Testis (tissue), 3 donors: ENCODE data around the gene COX19. TPM values are rescaled to one million over a fixed set of nuclear protein-coding genes. Genes with fewer than 3 reads are reported as not detected.

Experiments used
- DNase-seq: peaks from one replicate; pipeline ENCODE4 v3.0.0-alpha.2; 2019
- H3K27ac ChIP-seq, 2 donors: fragments of 200-600 bp; sonication (generic); one replicate each; pipeline ENCODE4 v1.5.1; 2019
- H3K27me3 ChIP-seq: fragments of 200-600 bp; sonication (generic); one replicate; pipeline ENCODE4 v1.5.1; 2019
- H3K36me3 ChIP-seq: fragments of 200-600 bp; sonication (generic); one replicate; pipeline ENCODE4 v1.5.1; 2017; ENCODE audit warnings: low read depth; ENCODE audit errors: missing control alignments
- H3K4me1 ChIP-seq: fragments of 200-600 bp; sonication (generic); one replicate; pipeline ENCODE4 v1.5.1; 2019
- H3K4me3 ChIP-seq, 2 donors: fragments of 200-600 bp; sonication (generic); one replicate each; pipeline ENCODE4 v1.5.1; 2017 to 2019
- H3K9me3 ChIP-seq: fragments of 200-600 bp; sonication (generic); one replicate; pipeline ENCODE4 v1.5.1; 2017
- POLR2A ChIP-seq: fragments of 450-650 bp; IDR thresholded peaks from one replicate; pipeline ENCODE4 v1.6.1; 2017; ENCODE audit warnings: antibody characterized with exemption, mild to moderate bottlenecking, moderate library complexity
- WGBS, 2 donors: methylation state at CpG; one replicate each; pipeline ENCODE4 v1.1.5; 2018; 5-methylcytosine and 5-hydroxymethylcytosine counted together
- intact Hi-C: fragments of 100-400 bp; cut with DNase I; formaldehyde crosslinking; loops from one replicate; pipeline ENCODE4 v1.15.1; 2023; ENCODE audit warnings: low total_unique reads
- polyA plus RNA-seq: library from polyadenylated mRNA; stranded (reverse); fragments of 350-450 nt; fragmentation: Illumina TruSeq; extraction: RNeasy Lipid Tissue Mini Kit (QIAGEN cat#74804); gene quantifications from one replicate; pipeline ENCODE4 v1.2.3, GENCODE V29; 2014; ENCODE audit warnings: low read depth, low replicate concordance; ENCODE audit not compliant: insufficient read depth
- total RNA-seq, 2 donors: library from RNA; depleted of rRNA; stranded (reverse); fragments of >200 nt; gene quantifications; one replicate each; pipeline ENCODE4 v1.2.3, GENCODE V29; 2016
- TF ChIP-seq, protein P1 (sequence below), 3 experiments: fragments of 450-650 bp in 2 of 3; fragments of 200-600 bp in 1 of 3; sonication (generic) in 1 of 3; IDR thresholded peaks; one replicate each; pipeline ENCODE4 v1.5.1; 2016 to 2019; ENCODE audit warnings: antibody characterized with exemption in 3 of 3, mild to moderate bottlenecking in 2 of 3, moderate library complexity in 1 of 3

COX19 gene
- total and polyA plus RNA-seq, 3 donors from 2014 or later: 8.8 to 23.5 (median 21.6) TPM

DNA sequence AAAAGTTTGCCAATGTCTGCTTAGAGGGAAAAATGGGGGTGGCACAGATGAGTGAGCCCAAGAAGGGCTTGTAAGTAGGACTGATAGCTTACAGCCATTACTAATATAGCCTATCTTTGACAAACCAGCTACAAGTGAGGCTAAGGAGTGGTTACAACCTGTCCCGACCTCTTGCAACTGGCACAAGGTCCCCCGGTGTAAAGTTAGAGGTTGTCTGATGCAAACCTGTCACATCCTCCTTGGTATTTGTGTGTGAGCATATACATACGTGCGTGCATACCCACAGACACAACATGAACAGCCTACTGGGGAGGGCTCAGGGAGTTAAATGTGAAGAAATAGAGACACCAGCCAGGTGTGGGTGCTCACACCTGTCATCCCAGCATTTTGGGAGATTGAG is 35.5 kb downstream of the COX19 start:
- Histone ChIP-seq H3K9me3 (no peaks in the 10 kb centered on the region), H3K27ac (no peak overlapping the region), H3K36me3 (no peaks in the 10 kb centered on the region), H3K4me3 (no peak overlapping the region), H3K27me3 (no peaks in the 10 kb centered on the region), H3K4me1 (no peaks in the 10 kb centered on the region)
- intact Hi-C loops: no loop called here
- 91 to 94% methylated on average over 4 of the region's 4 CpGs for WGBS, 2 donors
- TF ChIP-seq POLR2A: no peak
- TF ChIP-seq, protein P1, sequence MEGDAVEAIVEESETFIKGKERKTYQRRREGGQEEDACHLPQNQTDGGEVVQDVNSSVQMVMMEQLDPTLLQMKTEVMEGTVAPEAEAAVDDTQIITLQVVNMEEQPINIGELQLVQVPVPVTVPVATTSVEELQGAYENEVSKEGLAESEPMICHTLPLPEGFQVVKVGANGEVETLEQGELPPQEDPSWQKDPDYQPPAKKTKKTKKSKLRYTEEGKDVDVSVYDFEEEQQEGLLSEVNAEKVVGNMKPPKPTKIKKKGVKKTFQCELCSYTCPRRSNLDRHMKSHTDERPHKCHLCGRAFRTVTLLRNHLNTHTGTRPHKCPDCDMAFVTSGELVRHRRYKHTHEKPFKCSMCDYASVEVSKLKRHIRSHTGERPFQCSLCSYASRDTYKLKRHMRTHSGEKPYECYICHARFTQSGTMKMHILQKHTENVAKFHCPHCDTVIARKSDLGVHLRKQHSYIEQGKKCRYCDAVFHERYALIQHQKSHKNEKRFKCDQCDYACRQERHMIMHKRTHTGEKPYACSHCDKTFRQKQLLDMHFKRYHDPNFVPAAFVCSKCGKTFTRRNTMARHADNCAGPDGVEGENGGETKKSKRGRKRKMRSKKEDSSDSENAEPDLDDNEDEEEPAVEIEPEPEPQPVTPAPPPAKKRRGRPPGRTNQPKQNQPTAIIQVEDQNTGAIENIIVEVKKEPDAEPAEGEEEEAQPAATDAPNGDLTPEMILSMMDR (IDR thresholded peaks at IDR 0.05): no peak
- DNase-seq: no peak

DNA sequence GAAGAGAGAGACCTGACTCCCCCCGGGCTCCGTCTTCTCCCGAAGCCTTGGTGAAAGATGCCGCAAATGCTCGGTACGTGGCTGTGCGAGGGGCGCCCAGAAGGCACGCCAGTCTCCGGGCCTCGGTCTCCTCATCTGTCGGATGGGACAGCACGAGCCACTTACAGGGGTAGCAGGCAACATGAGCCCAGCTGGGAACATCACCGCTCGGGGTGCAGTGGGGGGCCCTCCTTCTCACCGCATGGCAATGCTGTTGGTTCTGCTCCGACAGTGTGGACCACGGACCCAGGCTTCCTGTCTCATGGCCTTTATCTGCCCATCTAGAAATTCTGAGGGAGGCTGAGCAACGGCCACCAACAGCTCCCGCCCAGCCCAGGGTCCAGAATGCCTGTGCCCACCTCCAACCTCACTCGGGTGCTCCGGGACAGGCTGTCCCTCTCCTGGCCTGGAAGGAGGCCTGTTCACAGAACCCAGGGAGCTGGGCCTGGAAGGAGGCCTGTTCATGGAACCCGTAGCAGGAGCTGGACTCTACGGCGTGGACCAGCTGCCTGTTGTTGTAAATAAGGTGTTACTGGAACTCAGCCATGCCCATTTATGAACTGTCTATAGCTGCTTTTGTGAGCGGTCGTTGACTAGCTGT is 36.7 kb downstream of the COX19 start:
- intact Hi-C loops: no loop called here
- Histone ChIP-seq H3K9me3 (no peaks in the 10 kb centered on the region), H3K27me3 (no peaks in the 10 kb centered on the region), H3K36me3 (no peaks in the 10 kb centered on the region), H3K4me1 (no peaks in the 10 kb centered on the region), H3K4me3 (no peak overlapping the region), H3K27ac (no peak overlapping the region)
- TF ChIP-seq, protein P1 (IDR thresholded peaks at IDR 0.05): no peak
- no peak for TF ChIP-seq POLR2A
- no peak for DNase-seq
- WGBS, 2 donors: 94 to 95% methylated on average over 21 to 27 of the region's 27 CpGs

DNA sequence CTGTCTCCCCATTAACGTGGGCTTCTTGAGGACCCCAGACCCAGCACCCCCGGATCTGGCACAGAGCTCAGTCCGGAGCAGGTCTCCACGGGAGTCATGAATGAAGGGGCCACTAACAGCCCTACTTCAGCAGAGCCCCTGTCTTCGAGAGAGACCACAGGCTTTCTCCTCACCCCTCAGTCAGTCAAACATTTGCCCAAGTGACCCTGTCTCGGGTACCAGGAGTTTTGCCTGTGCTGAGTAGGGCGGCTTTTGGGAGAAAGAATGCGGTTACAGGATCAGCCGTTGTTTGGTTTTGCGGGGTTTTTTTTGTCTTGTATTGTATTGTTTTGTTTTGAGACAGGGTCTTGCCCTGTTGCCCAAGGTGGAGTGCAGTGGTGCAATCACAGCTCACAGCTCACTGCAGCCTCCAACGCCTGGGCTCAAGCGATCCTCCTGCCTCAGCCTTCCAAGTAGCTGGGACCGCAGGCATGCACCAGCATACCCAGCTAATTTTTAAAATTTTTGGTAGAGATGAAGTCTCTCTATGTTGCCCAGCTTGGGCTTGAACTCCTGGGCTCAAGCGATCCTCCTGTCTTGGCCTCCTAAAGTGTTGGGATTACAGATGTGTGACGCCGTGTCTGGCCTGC is 37.4 kb downstream of the COX19 start:
- no peaks in the 10 kb centered on the region for H3K4me1 ChIP-seq
- H3K36me3 ChIP-seq: no peaks in the 10 kb centered on the region
- H3K4me3 ChIP-seq: no peak overlapping the region
- no peak overlapping the region for H3K27ac ChIP-seq
- H3K9me3 ChIP-seq: no peaks in the 10 kb centered on the region
- no peak for DNase-seq
- no peaks in the 10 kb centered on the region for H3K27me3 ChIP-seq
- no peak for TF ChIP-seq POLR2A
- TF ChIP-seq, protein P1 (IDR thresholded peaks at IDR 0.05): no peak
- WGBS, 2 donors: 92 to 95% methylated on average over 10 to 16 of the region's 16 CpGs
- intact Hi-C loops: no loop called here

DNA sequence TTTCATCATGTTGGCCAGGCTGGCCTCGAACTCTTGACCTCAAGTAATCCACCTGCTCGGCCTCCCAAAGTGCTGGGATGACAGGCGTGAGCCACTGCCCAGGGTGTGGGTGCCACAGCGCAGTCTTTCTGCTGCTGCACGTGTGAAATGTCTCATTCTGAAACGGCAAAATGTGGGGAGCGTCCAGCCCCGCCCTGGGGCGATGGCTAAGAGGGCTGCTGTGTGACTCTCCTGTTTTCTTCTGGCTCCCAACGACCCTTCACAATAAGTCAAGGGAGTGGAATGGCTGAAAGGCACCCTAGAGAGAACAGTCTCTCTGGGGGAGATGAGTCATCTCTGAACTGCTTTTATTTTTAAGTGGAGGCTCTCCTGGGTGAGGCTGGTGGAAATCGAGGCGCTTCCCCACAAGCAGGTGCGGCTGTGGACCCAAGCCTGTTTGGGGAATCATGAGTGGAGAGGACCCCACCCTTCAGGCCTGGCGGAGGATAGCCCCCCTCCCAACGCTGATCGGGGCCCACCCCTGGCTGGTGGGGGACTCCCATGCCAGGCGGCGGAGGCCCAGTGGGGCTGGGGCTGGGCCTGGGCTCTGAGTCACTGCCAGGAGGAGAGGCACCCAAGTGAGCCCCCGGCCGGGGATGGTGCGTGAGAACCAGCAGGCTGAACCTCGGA is 38.8 kb downstream of the COX19 start:
- no peak for DNase-seq
- Histone ChIP-seq H3K27ac (no peak overlapping the region), H3K9me3 (no peaks in the 10 kb centered on the region), H3K4me1 (no peaks in the 10 kb centered on the region), H3K27me3 (no peaks in the 10 kb centered on the region), H3K4me3 (no peak overlapping the region), H3K36me3 (no peaks in the 10 kb centered on the region)
- 79 to 85% methylated on average over 14 to 18 of the region's 22 CpGs for WGBS, 2 donors
- TF ChIP-seq, protein P1 (IDR thresholded peaks at IDR 0.05): no peak
- TF ChIP-seq POLR2A: no peak
- intact Hi-C loops: no loop called here
